Uterus (tissue), 2 donors: ENCODE data around the gene DPF3.

Experiments
- POLR2A ChIP-seq, 2 donors: fragments of 450-650 bp; IDR thresholded peaks; one replicate each; pipeline ENCODE4 v1.6.1; 2016; ENCODE audit warnings: antibody characterized with exemption in 2 of 2, mild to moderate bottlenecking in 1 of 2, moderate library complexity in 1 of 2
- TF ChIP-seq, protein P1 (sequence below), 4 experiments: fragments of 200-600 bp in 2 of 4; fragments of 450-650 bp in 2 of 4; sonication (generic) in 2 of 4; IDR thresholded peaks; one replicate each; pipeline ENCODE4 v1.5.1; 2016 to 2019; ENCODE audit warnings: antibody characterized with exemption in 4 of 4, mild to moderate bottlenecking in 2 of 4, moderate library complexity in 1 of 4

DNA sequence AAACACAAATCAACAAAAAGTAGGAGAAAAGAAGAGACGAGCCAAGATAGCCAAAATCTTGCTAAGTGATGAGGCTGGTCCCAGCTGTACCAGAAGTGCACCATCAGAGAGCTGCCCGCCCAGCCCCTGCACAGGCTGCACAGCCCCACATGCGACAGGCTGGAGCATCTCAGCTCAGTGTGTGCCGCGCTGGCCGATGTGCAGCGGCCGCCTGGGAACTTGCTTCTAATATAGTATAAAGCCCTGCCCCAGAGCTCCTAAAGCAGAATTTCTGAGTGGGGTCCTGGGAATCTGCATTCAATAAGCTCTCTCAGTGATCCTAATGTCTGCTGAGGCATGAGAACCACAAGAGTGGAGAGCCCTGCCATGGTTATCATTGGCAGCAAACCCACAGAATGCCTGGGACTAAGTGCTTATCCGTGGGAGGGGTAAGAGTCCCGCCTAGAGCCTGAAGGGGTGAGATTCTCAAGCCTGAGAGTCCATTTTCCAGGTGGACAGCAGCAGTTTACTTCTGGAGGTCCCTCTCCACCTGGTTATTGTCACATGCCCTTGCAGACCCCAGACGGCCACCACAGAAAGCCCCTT is 171.6 kb downstream of the DPF3 start:
- TF ChIP-seq, protein P1, sequence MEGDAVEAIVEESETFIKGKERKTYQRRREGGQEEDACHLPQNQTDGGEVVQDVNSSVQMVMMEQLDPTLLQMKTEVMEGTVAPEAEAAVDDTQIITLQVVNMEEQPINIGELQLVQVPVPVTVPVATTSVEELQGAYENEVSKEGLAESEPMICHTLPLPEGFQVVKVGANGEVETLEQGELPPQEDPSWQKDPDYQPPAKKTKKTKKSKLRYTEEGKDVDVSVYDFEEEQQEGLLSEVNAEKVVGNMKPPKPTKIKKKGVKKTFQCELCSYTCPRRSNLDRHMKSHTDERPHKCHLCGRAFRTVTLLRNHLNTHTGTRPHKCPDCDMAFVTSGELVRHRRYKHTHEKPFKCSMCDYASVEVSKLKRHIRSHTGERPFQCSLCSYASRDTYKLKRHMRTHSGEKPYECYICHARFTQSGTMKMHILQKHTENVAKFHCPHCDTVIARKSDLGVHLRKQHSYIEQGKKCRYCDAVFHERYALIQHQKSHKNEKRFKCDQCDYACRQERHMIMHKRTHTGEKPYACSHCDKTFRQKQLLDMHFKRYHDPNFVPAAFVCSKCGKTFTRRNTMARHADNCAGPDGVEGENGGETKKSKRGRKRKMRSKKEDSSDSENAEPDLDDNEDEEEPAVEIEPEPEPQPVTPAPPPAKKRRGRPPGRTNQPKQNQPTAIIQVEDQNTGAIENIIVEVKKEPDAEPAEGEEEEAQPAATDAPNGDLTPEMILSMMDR (IDR thresholded peaks at IDR 0.05), result no peak
- TF ChIP-seq POLR2A (IDR thresholded peaks at IDR 0.05), result no peak
